GM19023 (cell line): ENCODE data around the gene DAO.

Experiments
- ATAC-seq: cut with Tn5 transposase; IDR thresholded peaks from one replicate; pipeline ENCODE4 v1.9.1; 2021; ENCODE audit warnings: mild to moderate bottlenecking, moderate library complexity; ENCODE audit not compliant: unreplicated experiment

The DAO gene

DNA sequence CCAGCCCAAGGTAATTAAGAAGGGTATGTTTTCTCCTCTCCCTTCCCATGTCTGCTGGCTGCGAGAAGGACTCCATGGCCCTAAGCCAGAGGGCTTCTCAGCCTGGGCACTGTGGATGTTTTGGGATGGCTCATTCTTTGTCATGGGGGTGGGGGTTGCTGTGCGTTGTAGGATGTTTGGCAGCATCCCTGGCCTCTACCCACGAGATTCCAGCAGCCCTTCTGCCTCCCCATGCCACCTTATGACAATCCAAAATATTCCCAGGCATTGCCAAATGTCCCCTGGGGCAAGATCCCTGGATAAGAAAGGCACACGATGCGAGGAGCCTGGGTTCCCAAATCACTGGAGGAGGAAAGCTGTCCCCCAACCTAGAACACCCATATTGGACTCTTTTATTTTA, 36.4 kb downstream of the DAO start:
- no peak for ATAC-seq

DNA sequence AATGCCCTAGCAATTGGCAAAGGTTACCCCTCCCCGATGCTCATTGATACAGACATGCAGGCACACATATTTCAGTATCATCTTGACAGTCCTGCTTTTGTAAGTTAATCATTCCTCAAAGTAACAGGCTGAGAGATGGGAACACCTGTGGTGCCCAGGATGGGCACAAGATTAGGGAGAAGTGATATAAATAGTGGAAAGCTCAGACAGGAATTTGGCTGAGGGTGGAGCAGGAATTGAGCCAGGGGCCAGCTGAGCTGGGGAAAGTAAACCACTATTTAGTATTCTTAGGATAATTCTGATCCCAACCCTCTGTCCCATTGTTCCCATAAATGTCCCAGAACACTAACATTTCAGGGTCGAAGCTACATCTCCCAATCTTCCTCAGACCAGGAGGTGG, 38.3 kb downstream of the DAO start:
- no peak for ATAC-seq

DNA sequence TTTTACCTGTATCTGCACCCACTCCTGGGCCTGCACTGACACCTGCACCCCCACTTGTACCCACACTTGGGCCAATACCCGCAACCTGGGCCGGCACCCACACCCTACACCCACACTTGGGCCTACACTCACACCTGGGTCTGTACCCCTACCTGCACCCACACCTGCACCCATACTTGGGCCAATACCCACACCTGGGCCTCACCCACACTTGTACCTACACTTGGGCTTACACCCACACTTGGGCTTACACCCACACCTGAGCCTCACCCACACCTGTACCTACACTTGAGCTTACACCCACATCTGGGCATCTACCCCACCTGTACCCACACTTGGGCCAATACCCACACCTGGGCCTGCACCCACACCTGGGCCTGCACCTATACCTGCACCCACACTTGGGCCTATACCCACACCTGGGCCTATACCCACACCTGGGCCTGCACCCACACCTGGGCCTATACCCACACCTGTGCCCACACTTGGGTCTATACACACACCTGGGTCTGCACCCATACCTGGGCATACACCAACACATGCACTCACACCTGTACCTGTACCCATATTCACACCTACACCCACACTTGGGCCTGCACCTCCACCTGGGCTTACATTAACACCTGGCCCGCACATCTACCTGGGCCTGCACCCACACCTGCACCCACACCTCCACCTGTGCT, 39.2 kb downstream of the DAO start:
- ATAC-seq: no peak

- no peak for ATAC-seq
Measured at GRCh38 chr12:108921946-108922345, 42.1 kb downstream of the DAO start.

DNA sequence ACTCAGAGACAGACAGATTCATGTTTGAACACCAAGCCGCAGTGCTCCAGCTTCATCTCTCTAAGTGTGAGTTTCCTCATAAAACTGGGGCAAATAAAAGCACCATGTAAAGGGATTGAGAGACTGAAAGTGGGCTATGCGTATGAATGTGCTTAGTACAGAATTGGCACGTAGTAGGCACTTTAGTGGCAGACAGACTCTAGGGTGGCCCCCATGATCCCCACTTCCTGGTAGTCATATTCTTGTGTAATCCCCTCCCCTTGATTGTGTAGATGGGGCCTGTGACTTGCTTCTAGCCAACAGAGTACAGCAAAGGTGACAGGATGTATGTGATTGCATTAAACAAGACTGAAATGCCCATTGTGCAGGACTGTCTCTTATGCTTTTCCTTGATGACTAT, 43.0 kb downstream of the DAO start:
- no peak for ATAC-seq

DNA sequence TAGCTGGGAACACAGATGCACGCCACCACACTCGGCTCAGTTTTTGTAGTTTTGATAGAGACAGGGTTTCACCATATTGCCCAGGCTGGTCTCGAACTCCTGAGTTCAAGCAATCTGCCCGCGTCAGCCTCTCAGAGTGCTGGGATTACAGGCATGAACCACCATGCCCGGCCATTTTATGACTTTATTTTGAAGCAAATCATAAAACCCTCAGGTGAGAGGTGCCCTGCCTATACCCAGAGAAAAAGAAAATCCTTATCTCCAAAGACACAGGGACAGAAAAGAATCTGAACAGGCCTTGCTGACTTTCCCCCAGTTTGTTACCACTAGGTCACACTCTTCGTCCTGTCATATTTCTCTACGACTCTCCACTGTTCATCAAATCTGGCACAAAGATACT, 48.8 kb downstream of the DAO start:
- ATAC-seq: no peak

GRCh38 chr12:108930155-108930554, 50.3 kb downstream of the DAO start:
- peak; percentile 64 for ATAC-seq

- ATAC-seq: no peak
Measured at GRCh38 chr12:108930756-108931155, 50.9 kb downstream of the DAO start.

GRCh38 chr12:108933949-108934348, 54.1 kb downstream of the DAO start:
- no peak for ATAC-seq

DNA sequence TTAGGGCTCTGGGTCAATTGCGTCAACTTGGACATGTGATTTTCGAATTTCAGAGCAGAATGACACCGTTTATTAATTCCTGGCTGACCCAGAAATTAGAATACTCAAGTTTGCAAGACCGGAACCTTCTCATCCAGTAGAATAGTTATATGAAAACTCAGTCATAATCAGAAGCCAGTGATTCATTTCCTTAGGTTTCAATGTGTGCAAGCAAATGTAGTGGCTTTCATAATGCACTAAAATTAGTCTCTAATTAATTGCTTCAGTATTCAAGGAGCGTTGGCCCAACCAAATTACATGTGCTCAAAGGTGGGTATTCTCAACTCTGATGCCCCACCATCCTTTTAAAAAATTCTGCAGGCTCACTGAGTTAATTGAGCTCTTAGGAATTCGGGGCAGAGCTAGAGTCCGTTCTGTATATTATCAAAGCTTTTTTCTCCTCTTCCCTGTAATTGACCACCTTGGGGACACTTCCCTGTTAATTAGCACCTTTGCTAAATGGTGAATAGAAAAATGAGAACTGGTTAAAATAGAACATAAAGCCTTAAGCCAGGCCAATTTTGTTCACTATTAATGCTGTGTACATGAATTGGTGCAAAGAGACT, 55.4 kb downstream of the DAO start:
- no peak for ATAC-seq

GRCh38 chr12:108938247-108938924, 58.5 kb downstream of the DAO start:
- ATAC-seq: no peak

DNA sequence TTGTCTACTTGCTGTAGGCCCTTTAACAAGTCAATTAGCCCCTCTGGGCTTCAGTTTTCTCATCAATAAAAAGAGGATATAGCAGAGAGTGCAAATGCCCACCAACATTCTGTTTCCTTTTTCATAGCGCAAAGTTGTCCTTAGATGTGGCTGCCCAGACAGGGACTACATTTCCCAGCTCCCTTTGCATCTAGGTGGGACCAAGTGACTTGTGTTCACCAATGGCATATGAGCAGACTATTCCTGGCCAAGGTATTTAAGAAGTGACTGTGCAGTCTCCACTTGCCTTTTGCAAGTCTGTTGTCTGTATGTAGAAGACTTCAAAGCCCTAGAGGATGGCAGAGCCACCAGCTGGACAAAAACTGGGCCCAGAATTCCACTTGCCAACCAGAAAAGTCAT, 59.7 kb downstream of the DAO start:
- ATAC-seq: no peak

DNA sequence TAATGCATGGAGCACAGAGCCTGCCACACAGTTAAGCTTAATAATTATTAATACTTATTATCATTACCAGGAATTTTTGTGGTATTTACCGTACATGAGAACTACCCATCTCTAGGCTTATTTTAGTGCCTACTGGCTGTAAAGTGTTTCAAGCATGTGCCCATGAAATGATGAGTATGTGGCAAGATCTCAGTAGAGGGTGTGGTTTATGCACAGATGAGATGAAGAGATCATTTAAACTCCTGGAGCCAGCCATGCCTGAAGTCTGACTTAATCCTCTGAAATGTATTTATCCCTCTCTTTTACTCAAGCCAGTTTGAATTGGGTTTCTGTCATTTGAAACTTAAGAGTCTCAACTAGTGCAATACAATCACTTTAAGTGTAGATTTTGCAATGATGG, 60.2 kb downstream of the DAO start:
- ATAC-seq: no peak

DNA sequence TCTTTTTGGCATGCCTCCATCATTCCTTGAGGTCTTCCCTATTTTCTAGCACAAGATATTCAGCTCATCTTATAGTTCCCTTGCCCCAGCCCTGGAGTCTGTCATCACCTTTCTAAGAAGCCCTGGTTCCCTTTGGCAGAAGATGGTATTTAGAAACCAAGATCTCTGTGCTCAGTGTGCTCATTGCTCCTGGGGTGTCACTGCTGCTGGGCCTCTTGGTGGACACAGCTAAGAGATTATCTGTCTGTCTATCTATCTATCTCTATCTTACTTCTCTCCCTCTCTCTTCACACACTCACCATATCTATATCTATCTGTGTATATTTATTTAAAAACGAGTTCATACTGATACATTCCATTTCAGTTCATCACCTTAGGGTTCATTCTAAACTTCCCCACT, 67.2 kb downstream of the DAO start:
- ATAC-seq: no peak

DNA sequence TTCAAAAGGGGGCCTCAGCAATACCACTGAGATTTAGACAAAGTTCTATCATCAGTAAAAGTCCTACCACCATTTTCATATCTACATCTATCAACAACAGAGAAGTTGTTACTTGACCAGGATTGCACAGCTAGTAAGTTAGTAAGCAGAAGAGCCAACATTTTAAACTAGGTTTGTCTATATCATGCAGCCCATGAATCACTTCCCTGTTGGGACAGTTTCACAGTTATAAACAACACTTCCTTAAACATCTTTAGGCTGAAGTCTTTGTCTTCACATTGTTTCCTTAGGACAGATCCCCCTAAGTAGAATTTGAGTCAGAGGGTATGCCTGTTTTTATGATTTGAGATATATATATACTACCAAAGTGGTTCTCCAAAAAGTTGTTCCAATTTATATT, 68.5 kb downstream of the DAO start:
- ATAC-seq: no peak

GRCh38 chr12:108949976-108950375, 70.1 kb downstream of the DAO start:
- no peak for ATAC-seq
